Femur (tissue), 1 donor: ENCODE data around the gene GADD45G.
A peak's percentile ranks its signal among the peaks of the same experiment; 100 is the strongest.

Experiments used
- DNase-seq: peaks from one replicate; pipeline ENCODE4 v3.0.0-alpha.2; 2017

The GADD45G gene

DNA sequence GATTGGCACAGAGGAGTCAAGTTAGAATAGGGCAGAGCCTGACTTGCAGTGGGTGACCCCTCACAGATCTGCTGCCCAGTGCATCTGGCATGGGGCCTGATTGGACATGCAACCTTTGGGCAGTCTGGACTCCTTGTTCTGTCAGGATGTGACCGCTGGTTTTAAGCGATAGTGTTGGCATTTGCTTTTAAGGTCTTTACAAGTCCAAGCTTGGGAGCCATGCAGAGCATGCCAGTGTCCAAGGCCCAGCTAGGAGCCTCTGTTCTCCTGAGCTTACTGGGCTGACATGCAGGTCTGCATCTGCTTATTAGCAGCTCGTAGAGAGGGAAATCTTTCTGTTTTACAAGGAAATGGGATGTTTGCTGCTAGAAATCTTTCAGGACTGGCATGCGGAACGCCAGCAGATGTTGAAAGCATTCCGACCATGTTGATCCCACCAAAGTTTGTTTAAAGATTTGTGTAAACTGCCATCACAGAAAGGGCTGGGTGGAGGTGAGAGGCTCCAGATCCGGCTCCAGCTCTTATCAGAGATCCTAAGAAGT lies 27.5 kb downstream of the GADD45G start:
- DNase-seq: no peak

DNA sequence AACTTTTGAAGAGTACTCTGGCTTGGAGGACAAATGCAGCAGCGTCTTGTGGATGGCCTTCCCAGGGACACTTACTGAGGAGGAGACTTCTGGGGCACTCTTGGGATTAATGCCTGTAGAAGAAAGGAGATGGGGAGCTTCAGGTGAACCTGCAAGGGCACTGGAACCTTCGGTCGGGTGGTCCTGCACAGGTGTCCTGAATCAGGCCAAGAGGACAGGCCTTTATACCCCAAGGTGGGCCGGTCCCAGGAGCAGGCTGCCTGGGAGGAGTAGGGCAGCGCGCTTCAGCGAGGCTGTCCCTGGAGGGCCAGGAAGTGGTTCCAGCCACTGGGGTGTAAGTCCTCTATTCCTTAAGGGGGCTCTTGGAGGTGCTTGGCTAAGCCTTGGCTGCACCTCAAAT lies 27.9 kb downstream of the GADD45G start:
- DNase-seq: no peak

DNA sequence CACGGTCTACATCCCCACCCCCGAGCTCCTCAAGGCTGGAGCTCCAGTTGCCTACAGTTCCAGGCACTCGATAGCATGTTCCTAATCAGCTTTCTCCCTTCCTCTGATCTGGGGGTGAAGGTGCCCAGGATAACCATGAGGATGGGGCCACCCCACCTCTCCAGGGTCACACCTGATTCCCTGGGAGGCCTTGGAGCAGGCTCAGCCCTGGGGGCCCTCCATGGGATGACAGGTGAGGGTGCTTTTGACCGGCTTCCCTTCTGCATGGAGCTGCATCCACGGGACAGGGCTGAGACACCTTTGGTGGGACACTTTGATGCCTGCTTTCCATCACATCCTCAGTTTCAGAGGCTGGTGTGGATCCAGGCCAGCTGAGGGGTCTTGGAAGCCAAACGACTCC lies 28.6 kb downstream of the GADD45G start:
- no peak for DNase-seq

DNA sequence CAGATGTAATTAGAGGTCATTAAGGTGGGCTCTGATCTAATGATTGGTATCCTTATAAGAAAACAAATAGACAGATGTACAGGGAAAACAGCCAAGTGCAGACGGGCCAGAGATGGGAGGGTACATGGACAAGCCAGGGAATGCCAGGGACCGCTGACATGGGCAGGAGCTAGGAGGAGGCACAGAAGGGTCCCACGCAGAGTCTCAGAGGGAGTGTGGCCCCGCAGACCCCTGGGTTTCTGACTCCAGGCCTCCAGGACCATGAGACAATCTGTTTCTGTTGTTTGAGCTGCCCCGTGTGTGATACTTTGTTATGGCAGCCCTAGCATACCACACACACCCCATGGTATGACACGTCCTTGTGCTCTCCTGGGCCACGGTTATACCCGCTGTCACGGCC lies 29.1 kb downstream of the GADD45G start:
- DNase-seq: no peak

DNA sequence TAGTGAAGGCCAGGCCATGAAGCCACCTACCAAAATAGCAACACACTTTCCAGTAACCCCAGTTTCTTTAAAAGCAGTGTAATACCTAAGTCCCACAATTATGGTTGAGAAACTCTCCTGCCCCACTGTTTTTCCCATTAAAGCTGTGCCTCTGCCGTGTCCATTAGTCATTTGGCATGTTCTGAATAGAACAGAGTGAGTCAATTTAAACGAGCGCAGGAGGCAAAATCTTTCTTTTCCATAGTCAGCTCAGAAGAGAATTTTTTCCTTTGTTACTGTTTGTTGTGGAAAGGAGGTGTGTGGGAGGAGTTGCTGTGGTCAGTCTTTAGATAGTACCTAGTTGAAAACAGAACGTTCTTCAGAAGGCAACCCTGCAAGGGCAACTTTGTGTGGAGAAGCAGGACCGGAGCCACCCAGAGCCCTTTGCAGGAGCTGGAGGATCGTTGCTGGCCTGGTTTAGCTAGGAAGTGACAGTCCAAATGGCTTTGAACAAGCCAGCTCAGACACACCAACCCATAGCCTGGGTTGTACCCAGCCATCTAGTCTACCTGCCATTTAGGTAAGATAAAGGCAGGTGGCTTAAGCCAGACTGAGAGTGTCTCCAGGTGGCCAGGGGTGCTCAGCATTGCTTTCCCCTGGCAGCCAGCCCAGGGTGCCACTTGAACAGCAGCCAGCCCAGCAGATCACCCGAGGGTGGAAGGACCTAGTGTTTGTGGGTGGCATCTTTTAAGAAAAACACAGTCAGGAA lies 30.4 kb downstream of the GADD45G start:
- DNase-seq: peak; percentile 59

DNA sequence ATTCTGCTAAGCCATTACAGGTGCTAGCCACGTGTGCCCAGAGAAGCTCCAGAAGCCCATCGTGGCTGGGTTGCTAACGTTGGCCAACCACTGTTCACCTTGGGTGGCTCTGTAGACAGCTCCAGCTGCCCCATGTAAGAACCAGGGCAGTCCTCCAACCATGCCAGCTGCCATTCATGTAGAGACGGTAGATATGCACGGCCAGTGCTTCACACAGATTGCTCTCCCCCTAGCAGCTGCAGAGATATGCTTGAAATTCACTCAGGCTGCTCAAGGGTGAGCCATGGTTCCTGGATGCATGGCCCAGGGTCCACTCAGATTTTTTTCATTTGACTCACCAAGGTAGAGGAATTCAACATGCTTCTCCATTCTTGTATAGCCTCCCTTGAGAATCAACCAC lies 31.0 kb downstream of the GADD45G start:
- no peak for DNase-seq

DNA sequence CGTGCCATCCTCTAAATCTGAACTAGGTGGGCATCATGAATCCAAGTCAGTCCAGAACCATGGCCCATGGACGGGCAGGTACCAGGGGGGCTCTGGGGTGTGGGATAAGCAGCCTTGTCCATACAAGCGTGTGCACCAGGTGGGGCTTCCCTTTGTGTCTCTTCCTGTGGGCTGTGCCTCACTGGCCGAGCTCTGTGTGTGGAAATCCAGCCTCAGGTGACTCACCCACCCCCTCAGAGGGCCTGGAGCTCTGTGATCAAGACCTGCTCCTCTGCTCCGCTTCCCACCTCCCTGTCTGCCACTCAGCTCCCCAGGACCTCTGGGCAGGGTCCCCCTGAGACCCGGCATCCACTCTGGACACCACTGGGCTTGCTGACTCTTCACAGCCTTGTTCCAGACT lies 33.0 kb downstream of the GADD45G start:
- no peak for DNase-seq

DNA sequence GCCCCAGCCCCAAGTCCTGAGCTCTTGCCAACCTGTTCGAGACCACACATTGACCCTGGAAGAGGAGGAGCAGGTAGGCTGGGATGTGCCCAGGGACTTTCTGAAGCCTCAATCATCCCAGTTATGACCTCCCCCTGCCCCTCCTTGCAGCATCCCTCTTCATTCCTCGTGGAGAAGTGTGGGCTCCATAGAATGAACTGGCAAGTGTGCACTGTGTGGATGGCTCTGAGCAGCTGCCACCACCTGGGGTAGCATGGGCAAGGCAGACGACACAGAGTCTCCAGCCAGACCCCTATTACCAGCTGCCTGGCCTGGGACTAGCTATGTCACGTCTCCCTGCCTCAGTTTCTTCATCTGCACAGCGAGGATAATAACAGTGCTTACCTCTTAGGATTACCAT lies 33.5 kb downstream of the GADD45G start:
- DNase-seq: no peak

DNA sequence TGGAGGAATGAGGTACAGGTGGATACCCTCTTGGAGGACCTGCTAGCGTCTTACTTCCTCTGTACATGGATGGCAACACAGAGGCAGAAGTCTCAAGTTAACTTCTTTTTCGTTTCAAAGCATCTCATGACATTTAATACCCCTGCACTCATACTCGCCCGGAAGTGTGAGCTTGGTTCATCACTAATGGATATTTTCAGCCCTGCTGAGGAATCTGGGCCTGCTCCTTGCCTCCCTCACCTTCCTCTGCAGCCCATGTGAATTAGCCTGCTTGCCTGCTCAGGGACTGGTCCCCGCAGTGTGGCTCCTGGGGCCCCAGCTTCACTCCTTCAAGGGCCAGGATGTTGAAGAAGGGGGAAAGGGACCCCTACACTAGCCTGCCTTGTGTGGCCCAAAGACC lies 34.1 kb downstream of the GADD45G start:
- no peak for DNase-seq

DNA sequence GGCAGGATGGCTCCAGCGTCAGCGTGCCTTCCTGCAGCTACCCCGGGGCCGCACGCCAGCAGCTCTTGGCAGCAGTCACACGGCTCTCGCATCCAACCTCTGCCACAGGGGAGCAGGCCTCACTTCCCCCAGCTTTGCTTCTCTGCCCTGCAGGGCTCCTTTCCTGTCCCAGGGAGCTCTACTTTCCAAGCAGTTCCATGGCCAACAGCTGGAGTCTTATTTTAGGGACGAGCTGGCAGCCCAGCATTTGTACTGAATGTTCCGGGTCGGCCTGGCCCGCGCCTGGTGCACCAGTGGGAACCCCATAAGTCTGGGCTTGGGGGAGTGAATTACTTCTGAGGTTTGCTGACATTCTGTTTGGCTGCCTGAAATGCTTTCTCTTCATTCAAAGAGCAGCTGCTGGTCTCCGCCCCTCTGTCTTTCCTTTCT lies 34.6 kb downstream of the GADD45G start:
- DNase-seq: peak; percentile 79

DNA sequence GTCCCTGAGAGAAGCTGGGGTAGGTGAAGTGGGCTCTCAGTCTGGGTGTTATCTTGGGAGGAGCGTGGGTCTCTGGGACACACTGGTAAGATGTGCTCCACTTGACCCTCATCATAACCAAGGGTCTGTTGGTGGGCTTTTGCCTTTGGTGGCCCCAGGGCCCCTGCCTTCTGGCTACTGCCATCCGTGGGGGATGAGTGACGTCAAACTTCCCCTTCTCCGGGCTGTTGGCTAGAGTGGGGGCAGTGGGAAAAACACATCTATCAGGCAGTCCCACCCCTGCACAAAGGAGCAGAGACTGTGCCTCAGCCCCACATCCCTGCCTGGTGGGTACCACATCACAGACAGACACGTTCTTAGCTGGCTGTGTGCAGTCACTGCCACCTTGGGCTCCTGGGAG lies 35.1 kb downstream of the GADD45G start:
- DNase-seq: no peak

DNA sequence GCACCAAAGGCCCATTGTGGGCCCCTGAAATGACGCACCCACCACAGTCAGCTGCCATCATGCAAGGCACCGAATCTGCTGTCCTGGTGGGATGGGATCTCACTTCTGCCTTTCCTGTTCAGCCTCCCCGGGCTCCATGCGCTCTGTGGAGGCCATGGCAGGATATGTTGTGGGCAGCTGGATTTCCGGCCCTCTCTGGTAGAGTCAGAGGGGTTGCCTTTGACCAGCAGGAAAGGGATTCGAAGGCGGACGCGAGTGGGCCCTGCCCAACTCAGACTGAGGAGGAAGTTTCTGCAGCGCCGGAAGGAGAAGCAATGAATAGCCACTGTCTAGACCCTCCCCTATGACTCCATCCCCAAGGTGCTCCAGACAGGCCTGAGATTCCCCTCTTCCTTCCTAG lies 35.5 kb downstream of the GADD45G start:
- DNase-seq: no peak

DNA sequence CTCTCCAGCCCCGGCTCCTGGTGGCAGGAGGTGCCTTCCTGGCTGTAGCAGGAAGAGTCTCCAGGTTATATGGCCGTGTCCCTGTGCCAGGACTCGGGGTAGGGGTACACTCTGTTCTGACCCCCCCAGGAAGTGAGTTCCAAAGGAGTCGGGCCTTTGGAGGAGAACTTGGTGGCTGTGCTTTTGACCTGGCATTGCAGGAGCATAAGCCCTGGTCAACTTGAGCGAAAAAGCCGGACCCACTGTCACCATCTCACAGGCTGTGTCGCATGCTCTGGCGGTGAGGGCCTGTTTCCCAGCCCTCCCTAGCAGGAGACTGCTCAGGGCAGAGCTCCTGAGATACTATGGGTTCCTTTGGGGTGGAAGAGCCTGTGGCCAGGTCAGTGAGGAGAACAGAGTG lies 36.0 kb downstream of the GADD45G start:
- DNase-seq: no peak

DNA sequence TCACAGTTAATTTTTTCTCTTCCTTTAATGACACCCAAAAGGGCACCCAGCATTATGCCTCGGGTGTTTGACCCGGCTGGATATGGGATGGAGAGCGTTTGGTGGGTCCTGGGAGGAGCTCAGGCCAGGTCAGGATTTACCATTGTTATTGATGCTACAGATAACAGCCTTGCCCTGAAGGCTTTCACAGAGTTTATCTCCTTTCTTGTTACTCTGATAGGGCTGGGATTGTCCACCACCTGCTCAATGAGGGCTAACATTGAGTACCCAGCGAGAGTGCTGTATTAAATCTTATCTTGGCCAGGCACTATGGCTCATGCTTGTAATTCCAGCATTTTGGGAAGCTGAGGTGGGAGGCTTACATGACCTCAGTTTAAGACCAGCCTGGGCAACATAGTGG lies 37.2 kb downstream of the GADD45G start:
- no peak for DNase-seq

DNA sequence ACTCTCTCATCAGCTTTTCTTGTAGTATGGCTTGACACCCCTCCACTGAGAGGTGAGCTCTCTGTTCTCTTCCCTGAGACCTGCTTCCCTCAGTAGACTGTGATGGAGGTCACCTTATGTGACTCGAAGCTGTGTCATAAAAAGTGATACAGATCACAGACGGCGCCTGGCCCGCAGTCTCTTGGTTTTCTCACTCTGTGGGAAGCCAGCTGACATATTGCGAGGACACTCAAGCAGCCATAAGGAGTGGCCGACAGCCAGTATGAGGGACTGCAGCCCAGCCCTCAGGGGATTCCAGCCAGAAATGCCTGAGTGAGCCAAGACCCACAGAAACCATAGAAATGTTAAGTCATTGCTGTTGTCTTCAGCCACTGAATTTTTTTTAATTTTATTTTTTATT lies 38.0 kb downstream of the GADD45G start:
- no peak for DNase-seq

DNA sequence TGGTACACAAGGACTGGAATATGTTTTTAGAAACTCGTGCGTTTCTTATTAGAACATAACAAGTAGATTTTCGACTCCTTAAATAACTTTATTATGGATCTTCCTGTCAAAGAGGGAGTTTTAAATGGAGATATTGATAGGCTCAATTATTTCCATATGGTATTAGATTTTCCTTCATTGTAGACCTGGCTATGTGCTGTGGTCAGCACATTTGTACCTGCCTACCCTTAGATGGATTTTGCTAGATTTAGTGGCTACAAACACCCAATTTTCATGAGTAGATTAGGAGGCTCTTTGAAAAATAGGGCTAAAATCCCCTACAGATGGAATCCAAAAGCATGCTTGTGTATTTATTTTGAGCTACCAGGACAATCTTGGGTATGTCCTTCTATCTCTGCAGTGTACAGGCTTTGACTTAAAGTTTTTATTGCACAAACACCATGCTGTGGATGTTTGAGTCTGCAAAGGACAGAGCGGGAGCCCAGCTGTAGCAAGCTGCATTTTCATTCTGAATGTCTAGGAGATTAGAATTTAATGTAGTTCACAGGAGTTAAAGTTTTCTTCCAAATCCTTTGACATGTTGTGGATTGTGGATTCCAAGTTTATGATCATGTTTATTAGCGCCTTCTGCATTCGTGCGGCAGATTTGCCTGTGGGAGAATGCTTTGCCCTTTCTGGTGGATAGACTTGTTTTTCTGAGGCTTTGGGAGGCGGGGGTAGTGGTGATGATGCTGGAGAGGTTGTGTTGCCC lies 41.6 kb downstream of the GADD45G start:
- DNase-seq: no peak

DNA sequence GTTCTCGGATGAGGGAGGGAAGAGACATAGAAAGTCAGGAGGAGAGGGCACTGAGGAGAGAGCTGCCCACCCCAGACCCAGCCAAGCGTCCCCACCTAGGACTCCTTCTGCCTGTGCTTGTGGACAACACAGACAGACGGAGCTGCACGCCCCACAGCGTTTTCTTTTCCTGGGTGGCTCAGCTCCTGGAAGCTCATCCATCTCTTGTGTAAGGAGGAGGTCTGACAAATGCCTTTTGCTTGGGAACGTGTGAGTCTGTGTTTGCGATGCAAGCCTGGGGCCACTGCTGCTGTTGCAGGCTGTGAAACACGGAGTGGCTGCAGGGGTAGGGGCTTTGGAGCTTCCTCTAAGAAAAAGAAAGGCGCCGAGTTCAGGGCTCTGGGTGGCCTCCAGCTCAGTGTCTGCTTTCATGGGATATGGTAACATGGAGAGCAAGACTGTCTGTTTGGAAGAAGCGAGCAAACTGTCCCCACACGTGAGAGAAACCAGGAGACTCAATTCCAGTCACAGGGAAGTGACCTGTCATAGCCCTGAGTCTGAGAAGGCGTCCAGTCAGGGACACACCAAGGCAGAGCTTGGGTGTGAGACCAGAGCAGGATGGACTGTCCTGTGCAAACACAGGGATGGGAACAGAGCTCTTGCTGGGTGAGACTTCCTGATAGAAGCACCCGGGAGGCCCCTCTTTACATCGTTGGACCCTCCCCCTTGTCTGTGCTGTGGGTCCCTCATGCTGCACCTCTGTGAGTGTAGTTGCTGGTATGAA lies 42.7 kb downstream of the GADD45G start:
- DNase-seq: no peak

DNA sequence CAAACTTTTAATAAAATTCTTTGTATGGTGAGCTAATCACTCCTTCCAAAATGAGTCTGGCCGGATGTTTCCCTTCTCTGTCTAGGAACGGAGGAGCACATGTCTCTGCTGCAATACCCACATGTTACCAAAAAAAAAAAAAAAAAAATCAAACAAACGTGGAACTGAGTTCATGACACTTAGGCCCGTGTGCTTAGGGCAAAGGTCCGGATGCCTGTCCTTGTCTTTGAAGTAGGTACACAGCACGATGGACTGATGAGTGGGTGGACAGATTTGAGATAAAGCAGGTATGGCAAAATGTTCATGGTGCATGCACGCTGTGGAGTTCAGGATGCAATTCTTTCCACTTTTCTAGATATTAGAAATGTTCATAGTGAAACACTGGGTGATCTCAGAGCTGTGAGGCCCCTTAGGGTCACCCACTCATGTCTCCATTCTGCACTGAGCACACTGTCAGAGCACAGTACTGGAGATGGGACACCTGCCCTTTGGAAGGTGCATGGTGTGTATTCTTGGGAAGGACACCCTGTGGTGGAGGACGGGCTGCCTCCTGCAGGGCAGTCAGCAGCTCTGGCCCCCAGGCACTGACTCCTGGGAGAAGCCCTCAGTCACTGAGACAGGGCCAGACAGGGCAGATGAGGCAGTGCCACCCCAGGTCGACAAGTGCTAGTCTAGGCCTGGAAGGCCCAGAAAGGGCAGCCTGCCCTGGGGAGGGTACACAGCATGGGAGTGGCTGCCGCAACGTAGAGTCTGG lies 43.6 kb downstream of the GADD45G start:
- DNase-seq: no peak

DNA sequence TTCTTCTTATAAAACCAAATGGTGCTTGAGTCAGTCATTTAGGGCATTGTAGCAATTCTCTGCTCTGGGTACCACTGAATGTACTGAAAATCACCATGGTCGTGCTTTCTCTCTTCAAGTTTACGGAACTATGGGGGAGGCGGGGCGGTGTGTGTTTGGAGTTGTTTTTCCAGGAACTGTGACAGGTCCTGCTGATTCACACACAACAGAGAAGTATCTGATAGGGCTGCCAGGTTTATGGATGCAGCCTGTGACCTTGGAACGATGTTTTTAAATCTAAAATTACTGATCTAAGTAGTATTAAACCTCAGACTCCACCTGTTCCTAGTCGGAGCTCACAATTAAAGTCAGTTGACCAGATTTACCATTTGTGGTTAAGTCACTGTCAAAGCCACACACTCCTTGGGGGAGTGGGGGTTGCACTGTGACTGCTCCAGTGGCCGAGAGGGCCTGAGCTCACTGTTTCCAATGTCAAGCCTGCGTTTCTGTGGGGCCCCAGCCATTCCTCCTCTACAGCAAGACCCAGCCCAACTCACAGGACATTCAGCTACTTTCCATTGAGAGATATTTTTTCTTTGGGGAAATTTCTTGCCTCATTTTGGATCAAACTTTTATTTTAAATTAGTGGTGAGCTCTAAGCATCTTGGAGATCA lies 44.4 kb downstream of the GADD45G start:
- no peak for DNase-seq

DNA sequence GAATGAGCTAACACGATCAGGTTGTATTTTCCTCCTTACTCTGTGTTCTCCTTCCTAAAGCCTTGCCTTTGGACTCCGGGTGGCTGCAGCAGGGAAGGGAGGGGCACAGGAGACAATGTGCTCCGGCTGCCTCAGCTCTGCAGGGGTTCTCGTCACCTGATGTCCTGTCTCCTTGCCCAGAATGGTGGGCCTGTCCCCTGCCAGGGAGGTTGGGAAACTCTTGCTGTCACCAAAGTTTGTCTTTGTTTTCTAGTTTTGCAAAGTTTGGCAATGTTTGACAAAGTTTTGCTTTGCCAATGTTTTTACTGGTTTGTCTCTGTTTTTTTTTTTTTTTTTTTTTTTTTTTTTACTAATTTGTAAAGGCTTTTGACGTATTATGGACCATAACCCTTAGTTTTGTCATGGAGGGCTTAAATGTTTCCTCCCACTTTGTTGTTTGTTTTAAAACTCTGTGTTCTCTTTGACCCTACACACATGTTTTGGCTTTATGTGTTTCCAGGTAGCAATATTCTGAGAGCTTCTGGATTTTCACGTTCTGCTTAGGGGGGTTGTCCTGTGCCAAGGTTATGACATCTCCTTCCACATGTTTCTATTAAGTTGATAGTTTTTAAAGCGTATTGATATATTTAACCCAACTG lies 49.3 kb downstream of the GADD45G start:
- no peak for DNase-seq
